ENCODE results near the gene VAT1L. TPM values are rescaled to one million over a fixed set of nuclear protein-coding genes. Genes with fewer than 3 reads are reported as not detected.

Gene VAT1L
- total RNA-seq, 1 experiment from 2014 or later = 19.1 TPM

GRCh38 chr16:77863250-77863649 is 74.9 kb downstream of the VAT1L start:
- H3K9me3 Mint-ChIP-seq = no peaks in the 10 kb centered on the region
- ChIA-PET CTCF (no interaction called here), POLR2A (no interaction called here)
- DNase-seq (ENCODE audit: low spot score) (no peak), ATAC-seq (no peak)
- H3K27me3 Mint-ChIP-seq (ENCODE audit: low read depth) = no peaks in the 10 kb centered on the region
- no peak for TF ChIP-seq CTCF (IDR thresholded peaks at IDR 0.05)
- no peak for TF ChIP-seq GRHL2 (CRISPR knock-in tag; IDR thresholded peaks at IDR 0.05; ENCODE audit: insufficient replicate concordance, severe bottlenecking)
- TF ChIP-seq STAT6 (CRISPR knock-in tag; conservative IDR thresholded peaks at IDR 0.05; ENCODE audit: low read depth) = no peak
- TF ChIP-seq CDX4 (CRISPR knock-in tag; IDR thresholded peaks at IDR 0.05; ENCODE audit: borderline replicate concordance) = no peak
- no peak overlapping the region for H3K4me3 Mint-ChIP-seq
- no peak overlapping the region for H3K27ac Mint-ChIP-seq
- peaks cover 7% of the 10 kb centered on the region for H3K36me3 Mint-ChIP-seq
- H3K4me1 Mint-ChIP-seq = peaks cover 3% of the 10 kb centered on the region

DNA sequence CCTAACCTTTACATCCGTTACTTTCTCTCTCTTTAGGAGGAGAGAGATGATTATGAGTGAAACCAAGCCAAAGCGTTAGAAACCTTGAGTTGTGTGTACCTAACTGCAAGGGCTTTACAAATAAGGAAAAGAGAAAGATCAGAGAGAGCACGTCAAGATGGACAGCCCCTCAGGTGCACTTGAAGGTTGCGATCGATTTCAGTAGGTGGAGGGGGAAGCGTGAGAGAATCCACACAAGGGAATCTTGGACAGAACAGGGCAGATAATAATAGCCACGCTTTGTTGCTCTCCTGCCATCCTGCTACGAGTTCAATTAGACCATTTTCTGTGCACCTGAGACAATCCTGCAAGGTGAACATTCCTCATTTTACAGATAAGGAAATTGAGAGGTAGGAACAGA is 78.4 kb downstream of the VAT1L start:
- Mint-ChIP-seq H3K36me3 (peaks cover 7% of the 10 kb centered on the region), H3K4me3 (no peak overlapping the region), H3K9me3 (no peaks in the 10 kb centered on the region), H3K27ac (no peak overlapping the region), H3K27me3 (ENCODE audit: low read depth) (no peaks in the 10 kb centered on the region), H3K4me1 (0 out of 2 replicates have a peak, but pooled peaks cover 11% of the 10 kb centered on the region)
- CTCF ChIA-PET = no interaction called here
- DNase-seq (ENCODE audit: low spot score) = no peak
- no peak for ATAC-seq
- POLR2A ChIA-PET = no interaction called here
- TF ChIP-seq, protein P1, sequence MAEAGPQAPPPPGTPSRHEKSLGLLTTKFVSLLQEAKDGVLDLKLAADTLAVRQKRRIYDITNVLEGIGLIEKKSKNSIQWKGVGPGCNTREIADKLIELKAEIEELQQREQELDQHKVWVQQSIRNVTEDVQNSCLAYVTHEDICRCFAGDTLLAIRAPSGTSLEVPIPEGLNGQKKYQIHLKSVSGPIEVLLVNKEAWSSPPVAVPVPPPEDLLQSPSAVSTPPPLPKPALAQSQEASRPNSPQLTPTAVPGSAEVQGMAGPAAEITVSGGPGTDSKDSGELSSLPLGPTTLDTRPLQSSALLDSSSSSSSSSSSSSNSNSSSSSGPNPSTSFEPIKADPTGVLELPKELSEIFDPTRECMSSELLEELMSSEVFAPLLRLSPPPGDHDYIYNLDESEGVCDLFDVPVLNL (CRISPR knock-in tag; IDR thresholded peaks at IDR 0.05; ENCODE audit: borderline replicate concordance, low read depth) = no peak
- no peak for TF ChIP-seq MXD4 (CRISPR knock-in tag; IDR thresholded peaks at IDR 0.05; ENCODE audit: borderline replicate concordance)
- no peak for TF ChIP-seq SP1 (CRISPR knock-in tag; conservative IDR thresholded peaks at IDR 0.05)
- TF ChIP-seq HMGXB4 (CRISPR knock-in tag; IDR thresholded peaks at IDR 0.05) = no peak
- TF ChIP-seq, protein P2, sequence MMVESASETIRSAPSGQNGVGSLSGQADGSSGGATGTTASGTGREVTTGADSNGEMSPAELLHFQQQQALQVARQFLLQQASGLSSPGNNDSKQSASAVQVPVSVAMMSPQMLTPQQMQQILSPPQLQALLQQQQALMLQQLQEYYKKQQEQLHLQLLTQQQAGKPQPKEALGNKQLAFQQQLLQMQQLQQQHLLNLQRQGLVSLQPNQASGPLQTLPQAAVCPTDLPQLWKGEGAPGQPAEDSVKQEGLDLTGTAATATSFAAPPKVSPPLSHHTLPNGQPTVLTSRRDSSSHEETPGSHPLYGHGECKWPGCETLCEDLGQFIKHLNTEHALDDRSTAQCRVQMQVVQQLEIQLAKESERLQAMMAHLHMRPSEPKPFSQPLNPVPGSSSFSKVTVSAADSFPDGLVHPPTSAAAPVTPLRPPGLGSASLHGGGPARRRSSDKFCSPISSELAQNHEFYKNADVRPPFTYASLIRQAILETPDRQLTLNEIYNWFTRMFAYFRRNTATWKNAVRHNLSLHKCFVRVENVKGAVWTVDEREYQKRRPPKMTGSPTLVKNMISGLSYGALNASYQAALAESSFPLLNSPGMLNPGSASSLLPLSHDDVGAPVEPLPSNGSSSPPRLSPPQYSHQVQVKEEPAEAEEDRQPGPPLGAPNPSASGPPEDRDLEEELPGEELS (CRISPR knock-in tag; IDR thresholded peaks at IDR 0.05) = no peak
- TF ChIP-seq NR1H2 (CRISPR knock-in tag; IDR thresholded peaks at IDR 0.05) = no peak
- TF ChIP-seq IRF2 (CRISPR knock-in tag; IDR thresholded peaks at IDR 0.05; ENCODE audit: borderline replicate concordance, low read depth) = no peak
- no peak for TF ChIP-seq FOXJ3 (CRISPR knock-in tag; IDR thresholded peaks at IDR 0.05; ENCODE audit: borderline replicate concordance)
- no peak for TF ChIP-seq ATF2 (CRISPR knock-in tag; IDR thresholded peaks at IDR 0.05; ENCODE audit: borderline replicate concordance, low read depth)
- TF ChIP-seq, protein P3, sequence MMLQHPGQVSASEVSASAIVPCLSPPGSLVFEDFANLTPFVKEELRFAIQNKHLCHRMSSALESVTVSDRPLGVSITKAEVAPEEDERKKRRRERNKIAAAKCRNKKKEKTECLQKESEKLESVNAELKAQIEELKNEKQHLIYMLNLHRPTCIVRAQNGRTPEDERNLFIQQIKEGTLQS (CRISPR knock-in tag; conservative IDR thresholded peaks at IDR 0.05) = no peak
- TF ChIP-seq ERG (CRISPR knock-in tag; IDR thresholded peaks at IDR 0.05) = no peak
- no peak for TF ChIP-seq NR3C1 (CRISPR knock-in tag; conservative IDR thresholded peaks at IDR 0.05; ENCODE audit: low read depth)
